LNCAP (cell line): ENCODE measurements around the gene ZGRF1.

ENCODE experiments used
- CTCF ChIP-seq: fragments of 450-650 bp; IDR thresholded peaks from 2 replicates; pipeline ENCODE4 v1.5.1; 2017; ENCODE audit warnings: mild to moderate bottlenecking

ZGRF1 gene

GRCh38 chr4:112636688-112637551 lies at the start of gene ZGRF1, which contains the start of gene LARP7:
Gene ZGRF1 (minus strand): TSS chr4:112636909. CDS start chr4:112633176, 3,733 bp downstream.
Gene LARP7 (plus strand): TSS chr4:112637143. CDS start chr4:112644670, 7,527 bp downstream.
- peak; percentile 66 for TF ChIP-seq CTCF

GRCh38 chr4:112680996-112681395 lies 44.3 kb upstream of the ZGRF1 start:
- TF ChIP-seq CTCF: no peak

- no peak for TF ChIP-seq CTCF
These were observed 40.9 kb upstream of the ZGRF1 start for GRCh38 chr4:112677519-112678091.

GRCh38 chr4:112674376-112674775 lies 37.7 kb upstream of the ZGRF1 start:
- no peak for TF ChIP-seq CTCF

GRCh38 chr4:112673686-112674085 lies 37.0 kb upstream of the ZGRF1 start:
- no peak for TF ChIP-seq CTCF

- no peak for TF ChIP-seq CTCF
These were observed 36.4 kb upstream of the ZGRF1 start for GRCh38 chr4:112673076-112673475.

- TF ChIP-seq CTCF: no peak
These were observed 31.4 kb upstream of the ZGRF1 start for GRCh38 chr4:112668131-112668530.
